A549 (cell line): Measurements from ENCODE around the gene ZNF30. TPM values are rescaled to one million over a fixed set of nuclear protein-coding genes. Genes with fewer than 3 reads are reported as not detected.
A peak's percentile ranks its signal among the peaks of the same experiment; 100 is the strongest.

Experiments used
- ATAC-seq, 2 experiments: fragments of 200-7000 bp in 1 of 2; fragments of >200 bp in 1 of 2; cut with Nextera tagmentation in 1 of 2; cut with Tn5 transposase in 1 of 2; 3 replicates each; pipeline versions ENCODE4 v1.8.0 to v1.9.1; 2018 to 2020; ENCODE audit warnings: mild to moderate bottlenecking in 1 of 2, moderate library complexity in 1 of 2
- CTCF ChIA-PET: fragments of 300-600 bp; sonication (Branson Sonifier 250); formaldehyde crosslinking; extraction: SDS; loops from one replicate; lab custom pipeline; 2021; ENCODE audit warnings: antibody characterized with exemption, inconsistent platforms; lab: Yijun Ruan, JAX
- POLR2A ChIA-PET: fragments of 350-600 bp; formaldehyde crosslinking; extraction: SDS; loops from one replicate; lab custom pipeline; 2021; ENCODE audit warnings: antibody characterized with exemption, inconsistent platforms; lab: Yijun Ruan, JAX
- DNase-seq, 2 experiments: peaks; one replicate each; pipeline versions ENCODE4 v3.0.0 to v3.0.0-alpha.2; 2011 to 2016; ENCODE audit warnings: low read depth in 1 of 2, low spot score in 1 of 2
- FAIRE-seq: peaks from 2 replicates; lab custom pipeline; 2011; peaks lifted over from hg19 to GRCh38; lab: Jason Lieb, UNC
- H3K27ac ChIP-seq, 2 experiments: fragments of >200 bp; sonication (Bioruptor Twin); formaldehyde crosslinking; 3 replicates each; pipeline ENCODE4 v1.5.1; 2016 to 2017
- H3K4me1 ChIP-seq: fragments of >200 bp; sonication (Bioruptor Twin); formaldehyde crosslinking; 3 replicates; pipeline ENCODE4 v1.6.1; 2016
- H3K4me2 ChIP-seq: fragments of >200 bp; sonication (Bioruptor Twin); formaldehyde crosslinking; 3 replicates; pipeline ENCODE4 v1.6.1; 2016
- H3K4me3 ChIP-seq: fragments of >200 bp; sonication (Bioruptor Twin); formaldehyde crosslinking; 3 replicates; pipeline ENCODE4 v1.5.1; 2016
- H3K9me3 ChIP-seq: fragments of >200 bp; sonication (Bioruptor Twin); formaldehyde crosslinking; 3 replicates; pipeline ENCODE4 v1.6.1; 2016
- CHD2 ChIP-seq: fragments of 150-350 bp; IDR thresholded peaks from 2 replicates; pipeline ENCODE4 v1.6.1; 2014; ENCODE audit warnings: low read length; ENCODE audit not compliant: partially characterized antibody
- CHD4 ChIP-seq: fragments of 200-600 bp; sonication (generic); IDR thresholded peaks from 2 replicates; pipeline ENCODE4 v1.6.1; 2016; ENCODE audit warnings: antibody characterized with exemption, mild to moderate bottlenecking, borderline replicate concordance
- EHF ChIP-seq: fragments of 250-450 bp; sonication (Bioruptor Pico); IDR thresholded peaks from 2 replicates; pipeline ENCODE4 v1.5.0; 2020; ENCODE audit warnings: mild to moderate bottlenecking
- ESRRA ChIP-seq: fragments of 150-350 bp; IDR thresholded peaks from 2 replicates; pipeline ENCODE4 v1.6.1; 2014; ENCODE audit warnings: mild to moderate bottlenecking, low read length, borderline replicate concordance
- FOSB ChIP-seq: fragments of 250-450 bp; sonication (Bioruptor Pico); IDR thresholded peaks from 2 replicates; pipeline ENCODE4 v1.5.0; 2020; ENCODE audit warnings: mild to moderate bottlenecking, moderate library complexity
- FOXS1 ChIP-seq: fragments of 250-450 bp; sonication (Bioruptor Pico); IDR thresholded peaks from 2 replicates; pipeline ENCODE4 v1.5.0; 2020; ENCODE audit warnings: mild to moderate bottlenecking, moderate library complexity
- GATA3 ChIP-seq: IDR thresholded peaks from 2 replicates; pipeline ENCODE4 v1.6.1; 2012; ENCODE audit warnings: borderline replicate concordance
- HDAC2 ChIP-seq: fragments of 200-600 bp; sonication (generic); IDR thresholded peaks from 2 replicates; pipeline ENCODE4 v1.6.1; 2016
- JUN ChIP-seq, 2 experiments: fragments of >200 bp; sonication (Bioruptor Twin); formaldehyde crosslinking; IDR thresholded peaks; 2 replicates in 1 of 2; 3 replicates in 1 of 2; pipeline ENCODE4 v1.6.1; 2016 to 2017
- NFE2L2 ChIP-seq: fragments of 150-350 bp; conservative IDR thresholded peaks from 2 replicates; pipeline ENCODE4 v1.6.1; 2014; ENCODE audit warnings: low read length
- NR3C1 ChIP-seq: fragments of >200 bp; sonication (Bioruptor Twin); formaldehyde crosslinking; IDR thresholded peaks from 3 replicates; pipeline ENCODE4 v1.6.1; 2017
- POLR2A ChIP-seq: IDR thresholded peaks from 2 replicates; pipeline ENCODE4 v1.6.1; 2012; ENCODE audit warnings: mild to moderate bottlenecking, low read length
- RARB ChIP-seq: fragments of 250-450 bp; sonication (Bioruptor Pico); IDR thresholded peaks from 2 replicates; pipeline ENCODE4 v1.8.0; 2021; ENCODE audit warnings: mild to moderate bottlenecking, moderate library complexity
- RCOR1 ChIP-seq: fragments of 150-350 bp; IDR thresholded peaks from 2 replicates; pipeline ENCODE4 v1.6.1; 2014; ENCODE audit warnings: antibody characterized with exemption, low read length, low read depth
- SMC3 ChIP-seq: fragments of >200 bp; sonication (Bioruptor Twin); formaldehyde crosslinking; IDR thresholded peaks from 3 replicates; pipeline ENCODE4 v1.6.1; 2018; ENCODE audit warnings: inconsistent platforms
- TFCP2L1 ChIP-seq: fragments of 250-450 bp; sonication (Bioruptor Pico); IDR thresholded peaks from 2 replicates; pipeline ENCODE4 v1.5.0; 2021; ENCODE audit warnings: mild to moderate bottlenecking
- ZFP36 ChIP-seq: fragments of 450-650 bp; IDR thresholded peaks from 2 replicates; pipeline ENCODE4 v1.6.1; 2014; ENCODE audit warnings: borderline replicate concordance; ENCODE audit not compliant: partially characterized antibody
- WGBS: methylation state at CpG from one replicate; pipeline ENCODE4 v1.1.6; 2017; ENCODE audit errors: missing lambda C conversion rate; 5-methylcytosine and 5-hydroxymethylcytosine counted together
- polyA plus RNA-seq, 4 experiments: library from polyadenylated mRNA; depleted of rRNA in 3 of 4; stranded (reverse); fragments of >200 nt; fragmentation: RNase III in 1 of 4; extraction: RNeasy Plus Mini Kit Qiagen cat#74134 plus additional on column Dnase treatment in 1 of 4; gene quantifications; 2 replicates in 3 of 4; 3 replicates in 1 of 4; pipeline ENCODE4 v1.2.3, GENCODE V29; 2011 to 2017
- TF ChIP-seq, protein P1 (sequence below): IDR thresholded peaks from 2 replicates; pipeline ENCODE4 v1.6.1; 2012
- TF ChIP-seq, protein P2 (sequence below): fragments of 200-600 bp; sonication (generic); IDR thresholded peaks from 2 replicates; pipeline ENCODE4 v1.6.1; 2016; ENCODE audit warnings: antibody characterized with exemption, mild to moderate bottlenecking, moderate library complexity

Gene ZNF30
- polyA plus RNA-seq, 2 of the 4 experiments (the other 2 are of a cell fraction) = 5.4 to 9.4 TPM

DNA sequence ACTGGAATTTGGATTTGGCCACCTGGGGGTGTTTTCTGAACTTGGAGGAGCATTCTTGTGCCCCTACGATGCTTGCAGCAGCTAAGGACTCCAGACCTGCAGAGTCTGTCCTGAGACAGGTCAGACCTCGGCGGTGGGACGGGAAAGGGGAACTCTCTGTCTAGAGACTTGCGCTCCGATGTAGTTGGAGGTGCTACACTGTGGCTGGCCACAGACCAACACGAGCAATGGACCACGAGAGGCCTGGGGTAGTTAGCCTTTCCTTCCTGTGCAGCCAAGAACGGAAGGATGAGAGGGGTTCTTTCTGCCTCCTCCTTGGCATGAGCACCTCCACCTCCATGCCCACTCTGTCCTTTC, 67.6 kb downstream of the ZNF30 start:
- peak overlapping the region; percentile 77 for H3K4me2 ChIP-seq
- H3K4me3 ChIP-seq = no peak overlapping the region
- H3K9me3 ChIP-seq = no peaks in the 10 kb centered on the region
- ChIA-PET CTCF (interaction anchor here (0.6 to 61.4 kb wide), 5 partner anchors 5 to 152 kb away, joined by 3 to 1860 read pairs (median 19); partner anchors contain the start of genes GRAMD1A, SCN1B and ZNF792), POLR2A (interaction anchor here (2.8 kb wide), 1 partner anchor 12 kb away, joined by 33 read pairs; no protein-coding TSS in a partner anchor)
- FAIRE-seq = peak; percentile 78
- ATAC-seq = peak; percentile 1 to 4; a peak in 3 of 6 replicates
- no peak for DNase-seq
- H3K27ac ChIP-seq = peak overlapping the region; percentile 94 to 95
- WGBS = 89% methylated on average over 9 of the region's 9 CpGs
- H3K4me1 ChIP-seq = peaks cover 57% of the 10 kb centered on the region
- no peak for TF ChIP-seq RARB (CRISPR knock-in tag)
- no peak for TF ChIP-seq NFE2L2
- TF ChIP-seq SMC3 = no peak
- no peak for TF ChIP-seq JUN (IDR thresholded peaks at IDR 0.05)
- TF ChIP-seq FOXS1 (CRISPR knock-in tag) = no peak
- TF ChIP-seq, protein P1, sequence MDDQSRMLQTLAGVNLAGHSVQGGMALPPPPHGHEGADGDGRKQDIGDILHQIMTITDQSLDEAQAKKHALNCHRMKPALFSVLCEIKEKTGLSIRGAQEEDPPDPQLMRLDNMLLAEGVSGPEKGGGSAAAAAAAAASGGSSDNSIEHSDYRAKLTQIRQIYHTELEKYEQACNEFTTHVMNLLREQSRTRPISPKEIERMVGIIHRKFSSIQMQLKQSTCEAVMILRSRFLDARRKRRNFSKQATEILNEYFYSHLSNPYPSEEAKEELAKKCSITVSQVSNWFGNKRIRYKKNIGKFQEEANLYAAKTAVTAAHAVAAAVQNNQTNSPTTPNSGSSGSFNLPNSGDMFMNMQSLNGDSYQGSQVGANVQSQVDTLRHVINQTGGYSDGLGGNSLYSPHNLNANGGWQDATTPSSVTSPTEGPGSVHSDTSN = no peak
- no peak for TF ChIP-seq HDAC2
- TF ChIP-seq EHF = no peak
- TF ChIP-seq TFCP2L1 (CRISPR knock-in tag) = no peak
- no peak for TF ChIP-seq CHD2
- TF ChIP-seq, protein P2, sequence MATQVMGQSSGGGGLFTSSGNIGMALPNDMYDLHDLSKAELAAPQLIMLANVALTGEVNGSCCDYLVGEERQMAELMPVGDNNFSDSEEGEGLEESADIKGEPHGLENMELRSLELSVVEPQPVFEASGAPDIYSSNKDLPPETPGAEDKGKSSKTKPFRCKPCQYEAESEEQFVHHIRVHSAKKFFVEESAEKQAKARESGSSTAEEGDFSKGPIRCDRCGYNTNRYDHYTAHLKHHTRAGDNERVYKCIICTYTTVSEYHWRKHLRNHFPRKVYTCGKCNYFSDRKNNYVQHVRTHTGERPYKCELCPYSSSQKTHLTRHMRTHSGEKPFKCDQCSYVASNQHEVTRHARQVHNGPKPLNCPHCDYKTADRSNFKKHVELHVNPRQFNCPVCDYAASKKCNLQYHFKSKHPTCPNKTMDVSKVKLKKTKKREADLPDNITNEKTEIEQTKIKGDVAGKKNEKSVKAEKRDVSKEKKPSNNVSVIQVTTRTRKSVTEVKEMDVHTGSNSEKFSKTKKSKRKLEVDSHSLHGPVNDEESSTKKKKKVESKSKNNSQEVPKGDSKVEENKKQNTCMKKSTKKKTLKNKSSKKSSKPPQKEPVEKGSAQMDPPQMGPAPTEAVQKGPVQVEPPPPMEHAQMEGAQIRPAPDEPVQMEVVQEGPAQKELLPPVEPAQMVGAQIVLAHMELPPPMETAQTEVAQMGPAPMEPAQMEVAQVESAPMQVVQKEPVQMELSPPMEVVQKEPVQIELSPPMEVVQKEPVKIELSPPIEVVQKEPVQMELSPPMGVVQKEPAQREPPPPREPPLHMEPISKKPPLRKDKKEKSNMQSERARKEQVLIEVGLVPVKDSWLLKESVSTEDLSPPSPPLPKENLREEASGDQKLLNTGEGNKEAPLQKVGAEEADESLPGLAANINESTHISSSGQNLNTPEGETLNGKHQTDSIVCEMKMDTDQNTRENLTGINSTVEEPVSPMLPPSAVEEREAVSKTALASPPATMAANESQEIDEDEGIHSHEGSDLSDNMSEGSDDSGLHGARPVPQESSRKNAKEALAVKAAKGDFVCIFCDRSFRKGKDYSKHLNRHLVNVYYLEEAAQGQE = no peak
- TF ChIP-seq NR3C1 = no peak
- no peak for TF ChIP-seq POLR2A
- no peak for TF ChIP-seq GATA3
- TF ChIP-seq FOSB = no peak
- TF ChIP-seq CHD4 = no peak
- TF ChIP-seq ESRRA = no peak
- TF ChIP-seq ZFP36 = no peak
- no peak for TF ChIP-seq RCOR1
- TF ChIP-seq, all 56 proteins: peak for 0

Other genes with a start within 250 kb of the ZNF30 start
- gene SCGB2B2, start 249.7 kb upstream of the ZNF30 start, polyA plus RNA-seq (2011; rRNA removed) = 0.16 and 0.21 TPM in 2 replicates
- gene SCGB2B2, start 249.7 kb upstream of the ZNF30 start, polyA plus RNA-seq (2017; fragmentation: RNase III; extraction: RNeasy Plus Mini Kit Qiagen cat#74134 plus additional on column Dnase treatment) = 0.07 to 0.26 TPM (median 0.08 TPM) in 3 replicates
- gene ZNF302, start 249.2 kb upstream of the ZNF30 start, polyA plus RNA-seq (2011; rRNA removed) = 54.6 and 56.3 TPM in 2 replicates
- gene ZNF302, start 249.2 kb upstream of the ZNF30 start, polyA plus RNA-seq (2017; fragmentation: RNase III; extraction: RNeasy Plus Mini Kit Qiagen cat#74134 plus additional on column Dnase treatment) = 24.2 to 27.1 TPM (median 26.2 TPM) in 3 replicates
- 19.3 and 24.6 TPM in 2 replicates for gene ZNF181, start 192.7 kb upstream of the ZNF30 start, polyA plus RNA-seq (2011; rRNA removed)
- 13.6 to 17.0 TPM (median 14.2 TPM) in 3 replicates for gene ZNF181, start 192.7 kb upstream of the ZNF30 start, polyA plus RNA-seq (2017; fragmentation: RNase III; extraction: RNeasy Plus Mini Kit Qiagen cat#74134 plus additional on column Dnase treatment)
- gene ZNF599, start 153.7 kb upstream of the ZNF30 start, polyA plus RNA-seq (2011; rRNA removed) = 3.5 and 3.9 TPM in 2 replicates
- gene ZNF599, start 153.7 kb upstream of the ZNF30 start, polyA plus RNA-seq (2017; fragmentation: RNase III; extraction: RNeasy Plus Mini Kit Qiagen cat#74134 plus additional on column Dnase treatment) = 2.6 to 2.8 TPM (median 2.8 TPM) in 3 replicates
- 3.7 and 5.0 TPM in 2 replicates for gene ZNF792, start 37.3 kb downstream of the ZNF30 start, polyA plus RNA-seq (2011; rRNA removed)
- gene ZNF792, start 37.3 kb downstream of the ZNF30 start, polyA plus RNA-seq (2017; fragmentation: RNase III; extraction: RNeasy Plus Mini Kit Qiagen cat#74134 plus additional on column Dnase treatment) = 1.9 to 2.2 TPM (median 2.0 TPM) in 3 replicates
- 184 and 221 TPM in 2 replicates for gene GRAMD1A, start 73.4 kb downstream of the ZNF30 start, polyA plus RNA-seq (2011; rRNA removed)
- gene GRAMD1A, start 73.4 kb downstream of the ZNF30 start, polyA plus RNA-seq (2017; fragmentation: RNase III; extraction: RNeasy Plus Mini Kit Qiagen cat#74134 plus additional on column Dnase treatment) = 104 to 131 TPM (median 128 TPM) in 3 replicates
- gene SCN1B, start 103.6 kb downstream of the ZNF30 start, polyA plus RNA-seq (2011; rRNA removed) = 11.0 and 12.8 TPM in 2 replicates
- gene SCN1B, start 103.6 kb downstream of the ZNF30 start, polyA plus RNA-seq (2017; fragmentation: RNase III; extraction: RNeasy Plus Mini Kit Qiagen cat#74134 plus additional on column Dnase treatment) = 10.3 to 11.4 TPM (median 11.3 TPM) in 3 replicates
- 0.08 and 0.09 TPM in 2 replicates for gene HPN, start 114.8 kb downstream of the ZNF30 start, polyA plus RNA-seq (2011; rRNA removed)
- gene HPN, start 114.8 kb downstream of the ZNF30 start, polyA plus RNA-seq (2017; fragmentation: RNase III; extraction: RNeasy Plus Mini Kit Qiagen cat#74134 plus additional on column Dnase treatment) = 0.04 to 0.12 TPM (median 0.06 TPM) in 3 replicates
- 0.32 and 0.46 TPM in 2 replicates for gene FXYD3, start 188.9 kb downstream of the ZNF30 start, polyA plus RNA-seq (2011; rRNA removed)
- gene FXYD3, start 188.9 kb downstream of the ZNF30 start, polyA plus RNA-seq (2017; fragmentation: RNase III; extraction: RNeasy Plus Mini Kit Qiagen cat#74134 plus additional on column Dnase treatment) = 0.16 TPM in 1 of 3 replicates, not detected in the others
- 0.06 and 0.13 TPM in 2 replicates for gene LGI4, start 208.2 kb downstream of the ZNF30 start, polyA plus RNA-seq (2011; rRNA removed)
- 0.09 to 0.16 TPM (median 0.12 TPM) in 3 replicates for gene LGI4, start 208.2 kb downstream of the ZNF30 start, polyA plus RNA-seq (2017; fragmentation: RNase III; extraction: RNeasy Plus Mini Kit Qiagen cat#74134 plus additional on column Dnase treatment)
- not detected in 2 replicates for gene FXYD1, start 211.9 kb downstream of the ZNF30 start, polyA plus RNA-seq (2011; rRNA removed)
- not detected in 3 replicates for gene FXYD1, start 211.9 kb downstream of the ZNF30 start, polyA plus RNA-seq (2017; fragmentation: RNase III; extraction: RNeasy Plus Mini Kit Qiagen cat#74134 plus additional on column Dnase treatment)
- gene FXYD7, start 216.4 kb downstream of the ZNF30 start, polyA plus RNA-seq (2011; rRNA removed) = not detected in 2 replicates
- gene FXYD7, start 216.4 kb downstream of the ZNF30 start, polyA plus RNA-seq (2017; fragmentation: RNase III; extraction: RNeasy Plus Mini Kit Qiagen cat#74134 plus additional on column Dnase treatment) = 0.15 TPM in 1 of 3 replicates, not detected in the others
- 70.8 and 77.3 TPM in 2 replicates for gene FXYD5, start 227.8 kb downstream of the ZNF30 start, polyA plus RNA-seq (2011; rRNA removed)
- gene FXYD5, start 227.8 kb downstream of the ZNF30 start, polyA plus RNA-seq (2017; fragmentation: RNase III; extraction: RNeasy Plus Mini Kit Qiagen cat#74134 plus additional on column Dnase treatment) = 106 to 116 TPM (median 113 TPM) in 3 replicates